Fibroblast of skin of right quadriceps (primary cell): ENCODE data around the gene SH3RF3.

Experiments
- DNase-seq: peaks from one replicate; pipeline ENCODE4 v3.0.0-alpha.2; 2013

SH3RF3 gene

DNA sequence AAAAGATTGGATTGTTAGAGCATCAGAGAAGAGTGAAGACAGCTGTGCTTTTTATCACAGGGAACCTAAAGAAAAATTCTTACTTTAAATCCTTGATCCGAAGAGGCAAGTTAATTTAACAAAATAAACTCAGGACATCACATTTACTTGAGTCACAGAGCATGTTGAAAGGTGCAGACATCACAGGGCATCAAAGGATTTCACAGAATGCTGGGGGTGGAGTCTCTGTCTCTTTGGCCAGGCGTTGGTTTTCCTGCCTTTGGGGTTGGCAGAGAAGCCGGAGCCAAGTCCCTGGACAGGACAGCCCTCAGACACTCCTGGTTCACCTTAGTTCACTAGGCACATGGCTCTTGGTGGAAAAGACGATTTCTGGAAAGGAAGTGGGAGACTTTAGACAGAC, 56.3 kb downstream of the SH3RF3 start:
- peak; percentile 33 for DNase-seq

DNA sequence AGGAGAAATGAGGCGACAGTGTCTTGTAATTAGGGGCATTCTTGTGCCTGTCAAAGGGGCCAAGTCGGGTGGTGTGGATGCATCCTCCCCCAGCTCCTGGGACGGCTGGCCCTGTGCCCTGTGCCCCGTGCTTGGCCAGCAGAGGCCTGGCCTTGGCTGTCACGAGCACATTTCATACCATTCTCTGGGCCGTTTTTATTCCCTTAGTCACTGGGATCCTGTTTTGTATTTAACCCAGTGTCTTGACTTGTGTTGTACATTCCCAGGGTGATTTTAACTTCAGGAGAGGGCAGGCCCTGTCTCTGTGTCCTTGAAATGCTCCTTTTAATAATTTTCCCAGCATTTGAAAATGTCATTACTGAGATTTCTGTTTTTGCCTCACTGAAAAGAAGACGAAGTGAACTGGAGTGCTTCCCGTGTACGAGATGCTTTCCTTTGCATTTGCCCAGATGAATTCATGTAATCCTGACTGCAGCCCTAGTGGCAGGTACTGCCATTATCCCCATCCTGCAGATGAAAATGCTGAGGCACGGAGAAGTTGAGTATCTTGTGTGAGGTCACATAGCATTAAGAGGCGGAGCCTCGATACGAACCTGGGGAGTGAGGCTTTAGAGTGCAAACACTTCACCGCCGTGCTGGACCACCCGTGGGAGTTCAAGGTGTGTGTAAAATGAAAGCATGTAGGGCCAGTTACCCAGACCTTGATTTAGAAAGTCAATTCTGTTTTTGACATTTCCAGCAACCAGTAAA, 57.0 kb downstream of the SH3RF3 start:
- no peak for DNase-seq

GRCh38 chr2:109186656-109187250, 57.7 kb downstream of the SH3RF3 start:
- no peak for DNase-seq

DNA sequence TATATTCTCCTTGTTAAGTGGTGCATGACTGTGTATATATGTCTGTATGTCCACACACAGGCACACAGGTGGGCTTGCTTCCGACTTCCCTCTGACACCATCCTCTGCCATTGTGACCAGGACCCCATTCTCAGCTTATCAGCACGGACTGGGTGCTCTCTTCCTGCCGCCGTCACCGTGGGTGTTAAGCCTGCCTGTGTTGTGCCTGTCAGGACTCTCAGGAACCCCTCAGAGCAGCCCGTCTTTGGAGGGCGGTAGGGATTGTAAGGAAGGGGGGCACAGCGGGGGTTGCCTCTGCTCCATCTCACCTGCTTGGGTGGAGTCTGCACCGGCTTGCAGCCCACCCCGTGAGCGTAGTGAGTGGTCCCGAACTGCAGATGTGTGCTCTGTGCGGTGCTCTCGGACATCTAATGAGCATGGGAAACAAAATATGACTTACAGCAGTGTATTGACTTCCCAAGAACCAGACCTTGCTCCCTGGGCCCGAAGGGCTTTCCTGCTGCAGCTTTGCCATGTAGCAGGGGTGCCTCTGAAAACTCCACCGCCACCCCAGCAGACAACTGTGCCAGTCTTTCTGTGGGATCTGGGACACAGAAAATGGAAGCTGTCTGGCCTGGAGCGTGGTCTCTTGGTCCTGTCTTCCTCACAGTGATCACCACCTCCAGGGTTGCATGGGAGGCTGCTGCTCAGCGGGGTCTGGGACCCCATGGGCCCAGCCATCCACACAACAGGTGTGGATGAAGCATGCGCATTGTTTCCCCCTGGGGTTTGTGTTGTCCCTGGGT, 58.9 kb downstream of the SH3RF3 start:
- no peak for DNase-seq

DNA sequence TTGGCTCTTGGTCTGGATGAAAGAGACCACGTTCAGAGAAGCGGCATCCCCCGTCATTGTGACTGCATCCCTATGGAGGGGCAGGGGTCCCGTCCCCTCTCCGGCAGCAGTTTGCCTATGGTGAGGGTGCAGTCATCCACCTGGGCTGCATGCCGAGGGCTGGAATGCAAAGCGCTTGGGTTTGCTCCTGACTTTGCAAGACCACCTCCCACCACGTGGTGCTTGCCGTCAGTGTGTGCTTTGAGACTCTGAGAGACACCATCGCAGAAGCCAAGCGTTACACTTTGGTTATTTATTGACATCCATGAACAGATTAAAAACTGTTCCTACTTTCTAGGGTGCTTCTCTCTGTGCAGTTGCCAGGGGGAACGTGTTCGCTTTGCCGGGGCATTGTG, 59.5 kb downstream of the SH3RF3 start:
- DNase-seq = no peak

DNA sequence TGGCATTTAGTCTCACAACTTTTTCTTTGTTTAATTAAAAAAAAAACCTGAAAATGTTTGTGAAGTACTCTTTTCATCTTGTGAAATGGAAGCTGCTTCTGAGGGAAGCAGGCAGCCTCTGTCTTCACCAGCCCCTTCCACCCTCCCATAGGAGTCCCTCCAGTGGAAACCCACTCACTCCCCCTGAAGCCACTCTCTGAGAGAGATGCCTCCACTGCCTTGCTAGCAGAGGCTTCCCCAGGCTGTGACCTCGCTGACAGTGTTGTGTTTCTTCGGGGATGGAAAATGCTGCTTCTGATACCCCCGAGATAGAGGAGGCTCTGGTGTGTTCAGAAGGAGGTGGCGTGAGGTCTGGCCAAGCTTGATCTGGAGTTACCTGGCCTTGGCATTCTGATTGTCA, 59.9 kb downstream of the SH3RF3 start:
- DNase-seq = no peak

GRCh38 chr2:109189751-109190150, 60.7 kb downstream of the SH3RF3 start:
- DNase-seq = no peak

GRCh38 chr2:109193807-109194619, 65.0 kb downstream of the SH3RF3 start:
- DNase-seq = no peak

GRCh38 chr2:109194620-109194937, 65.6 kb downstream of the SH3RF3 start:
- no peak for DNase-seq

GRCh38 chr2:109195193-109196045, 66.4 kb downstream of the SH3RF3 start:
- DNase-seq = no peak

- DNase-seq = no peak
These were observed 67.3 kb downstream of the SH3RF3 start for GRCh38 chr2:109196081-109196875.

DNA sequence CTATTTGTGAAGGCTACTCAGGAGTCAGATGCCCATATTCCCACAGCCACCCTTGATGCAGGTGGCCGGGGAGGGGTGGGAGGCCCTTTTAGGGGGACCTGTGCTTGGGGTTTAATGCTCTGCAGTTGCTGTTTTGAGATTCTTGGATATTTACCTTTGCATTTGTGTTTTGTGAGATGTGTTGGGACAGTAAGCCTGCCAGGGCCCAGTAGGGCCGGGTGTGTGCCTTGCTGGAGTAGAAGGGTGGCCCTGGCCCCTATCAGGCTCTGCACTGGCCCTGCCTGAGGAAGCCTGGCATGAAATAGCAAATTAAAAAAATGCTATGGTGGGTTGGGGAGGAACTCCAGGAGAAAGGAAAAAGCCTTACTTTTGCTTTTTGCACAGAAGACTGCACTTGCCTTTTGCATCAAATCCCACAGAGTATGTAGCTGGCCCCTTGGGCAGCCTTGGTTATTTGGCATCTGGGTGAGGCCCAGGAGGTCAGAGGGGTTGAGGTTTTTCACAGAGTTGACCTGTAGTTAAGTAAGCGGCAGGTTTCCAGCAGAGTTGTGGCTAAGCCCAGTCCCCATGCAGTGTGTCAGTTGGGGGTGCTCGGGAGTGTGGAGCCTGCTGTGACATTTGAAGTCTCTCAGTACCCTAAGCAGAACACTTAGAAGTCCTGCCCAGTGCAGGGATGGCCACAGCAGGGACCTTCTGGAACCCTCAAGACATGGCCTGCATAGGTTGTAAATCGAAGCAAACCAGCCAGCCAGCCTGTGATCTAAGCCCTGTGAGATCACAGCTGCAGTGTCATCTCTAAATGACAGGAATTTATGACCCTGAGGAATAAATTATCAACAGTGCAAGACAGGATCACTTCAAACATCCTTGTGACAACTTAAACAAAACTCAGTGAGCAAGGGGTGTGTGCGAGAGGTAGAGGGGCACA, 68.8 kb downstream of the SH3RF3 start:
- no peak for DNase-seq

DNA sequence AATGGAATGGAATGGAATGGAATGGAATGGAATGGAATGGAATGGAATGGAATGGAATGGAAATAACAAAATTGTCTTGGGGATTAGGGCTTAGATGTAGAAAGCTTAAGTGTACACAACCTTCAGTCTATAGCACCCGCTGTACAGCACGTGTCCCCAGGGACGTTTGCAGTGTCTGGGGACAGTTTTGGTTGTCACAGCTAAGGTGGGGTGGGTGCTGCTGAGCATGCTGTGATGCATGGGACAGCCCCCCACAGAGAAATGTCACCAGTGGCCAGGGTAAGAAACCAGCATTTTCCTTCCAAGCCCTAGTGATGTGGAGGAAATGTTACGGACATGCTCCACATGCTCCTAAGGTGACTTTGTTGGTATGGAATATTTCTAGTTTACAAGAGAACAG, 70.8 kb downstream of the SH3RF3 start:
- no peak for DNase-seq

DNA sequence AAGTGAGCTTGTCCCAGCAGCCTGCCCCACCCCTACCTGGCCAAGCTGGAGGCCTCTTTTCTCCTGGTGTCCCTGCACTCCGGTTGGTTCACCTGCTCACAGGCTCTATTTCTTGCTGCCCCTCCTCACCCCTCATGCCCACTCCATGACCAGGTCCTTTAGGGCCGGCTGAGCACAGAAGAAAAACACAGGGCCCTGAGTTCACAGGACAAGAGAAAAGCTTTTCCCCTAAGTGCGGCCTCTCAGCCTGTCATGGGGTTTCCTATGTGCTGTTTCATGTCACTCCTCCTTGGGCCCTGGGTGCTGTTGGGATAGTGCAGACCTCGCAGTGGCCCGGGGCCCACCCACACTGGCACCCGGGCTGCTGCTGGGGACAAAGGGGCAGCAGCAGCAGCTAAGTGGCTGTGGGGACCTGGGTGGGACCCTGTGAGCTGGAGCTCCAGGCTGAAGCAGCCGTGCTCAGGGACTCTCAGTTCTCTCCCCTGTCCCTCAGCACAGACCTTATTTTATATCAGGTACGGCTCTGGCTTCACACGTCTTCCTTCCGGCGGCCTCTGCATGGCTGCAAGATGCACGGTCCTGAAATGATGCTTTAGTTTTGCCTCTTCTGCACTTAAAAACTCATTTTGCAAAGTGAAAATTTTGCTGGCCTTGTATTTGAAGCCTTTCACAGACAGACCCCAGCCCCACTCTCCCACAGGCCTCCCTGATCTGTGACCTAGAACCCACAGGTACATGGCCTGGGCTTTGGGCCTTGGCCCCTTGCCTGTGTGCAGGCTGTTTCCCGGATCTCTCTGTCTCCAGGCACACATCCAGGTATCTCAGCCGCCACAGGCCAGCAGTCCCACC, 71.8 kb downstream of the SH3RF3 start:
- no peak for DNase-seq

DNA sequence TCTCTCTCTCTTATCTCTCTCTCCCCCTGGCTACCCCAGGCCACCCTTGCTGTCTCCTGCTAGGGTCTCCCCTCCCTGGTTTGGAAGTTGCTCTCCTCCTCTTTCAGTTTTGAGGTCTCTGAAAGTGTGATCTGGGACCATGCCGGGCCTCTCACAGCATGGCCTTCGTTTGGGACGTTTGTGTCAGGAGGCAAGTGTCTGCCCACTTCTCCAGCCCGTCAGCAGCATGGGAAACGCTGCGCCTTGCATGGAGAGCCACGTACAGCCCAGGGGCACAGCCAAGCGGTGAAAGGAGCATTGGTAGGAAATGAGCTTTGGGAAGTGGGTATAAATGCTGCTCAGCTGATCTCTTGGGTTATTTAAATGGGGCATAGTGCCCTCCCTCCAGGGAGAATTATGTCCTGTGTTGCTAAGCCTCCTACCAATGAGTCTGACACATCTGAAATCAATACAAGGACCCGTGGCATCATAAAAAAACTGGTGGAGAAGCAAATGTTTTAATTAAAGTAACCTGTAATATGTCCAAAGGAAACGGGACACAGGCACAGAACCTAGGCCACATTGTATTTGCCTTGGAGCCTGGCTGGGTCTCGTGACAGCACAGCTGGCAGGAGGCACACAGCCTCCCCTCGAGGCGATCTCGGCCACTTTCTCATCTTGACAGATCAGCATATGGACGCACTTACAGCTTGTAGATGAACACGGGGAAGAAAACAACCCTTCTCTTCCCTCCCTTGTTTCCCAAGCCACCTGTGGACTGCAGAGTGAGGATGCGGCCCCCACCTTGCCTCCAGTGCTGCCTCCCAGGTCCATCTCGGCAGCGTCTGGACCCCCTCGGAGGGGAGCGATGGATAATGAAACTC, 72.7 kb downstream of the SH3RF3 start:
- DNase-seq = no peak

DNA sequence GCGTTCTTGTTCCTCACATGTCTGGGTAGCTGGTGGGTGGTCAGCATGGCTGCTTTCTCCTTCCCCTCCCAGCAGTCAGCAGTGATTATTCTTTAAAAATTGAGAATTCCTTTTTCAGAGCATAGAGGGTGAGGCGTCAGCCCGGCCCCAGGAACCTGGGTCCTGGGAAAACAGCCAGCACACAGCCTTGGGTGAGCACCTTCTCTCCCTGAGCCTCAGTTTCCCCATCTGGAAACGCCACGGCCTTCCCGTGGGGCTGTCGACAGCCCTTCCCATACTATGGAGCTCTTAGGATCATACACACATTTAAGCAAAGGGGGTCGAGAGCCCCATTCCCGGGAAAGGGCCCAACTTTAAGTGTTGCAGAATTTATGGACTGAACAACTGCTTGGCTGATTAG, 73.5 kb downstream of the SH3RF3 start:
- no peak for DNase-seq

GRCh38 chr2:109203246-109204011, 74.4 kb downstream of the SH3RF3 start:
- DNase-seq = no peak

DNA sequence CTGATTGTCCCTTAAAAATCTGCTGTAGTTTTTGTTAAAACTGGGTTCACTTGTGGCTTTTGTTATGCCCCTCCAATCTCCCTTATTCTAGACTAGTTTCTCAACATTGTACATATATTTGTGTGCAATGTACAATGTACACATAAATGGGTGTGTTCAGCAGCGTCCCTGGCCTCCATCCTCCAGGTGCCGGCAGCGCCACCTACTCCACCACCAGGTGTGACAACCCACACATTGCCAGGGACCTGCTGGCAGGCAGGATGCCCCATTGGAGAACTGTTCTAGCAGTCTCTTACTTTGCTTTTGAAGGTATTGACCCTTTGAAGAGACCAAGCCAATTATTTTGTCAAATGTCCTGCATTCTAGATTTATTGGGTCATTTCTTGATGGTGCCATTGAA, 75.4 kb downstream of the SH3RF3 start:
- no peak for DNase-seq
